HG03520 (cell line): ENCODE results near the gene PEX16.

Source experiments
- ATAC-seq: cut with Tn5 transposase; IDR thresholded peaks from one replicate; pipeline ENCODE4 v1.9.1; 2021; ENCODE audit warnings: mild to moderate bottlenecking, moderate library complexity; ENCODE audit not compliant: unreplicated experiment

Gene PEX16

DNA sequence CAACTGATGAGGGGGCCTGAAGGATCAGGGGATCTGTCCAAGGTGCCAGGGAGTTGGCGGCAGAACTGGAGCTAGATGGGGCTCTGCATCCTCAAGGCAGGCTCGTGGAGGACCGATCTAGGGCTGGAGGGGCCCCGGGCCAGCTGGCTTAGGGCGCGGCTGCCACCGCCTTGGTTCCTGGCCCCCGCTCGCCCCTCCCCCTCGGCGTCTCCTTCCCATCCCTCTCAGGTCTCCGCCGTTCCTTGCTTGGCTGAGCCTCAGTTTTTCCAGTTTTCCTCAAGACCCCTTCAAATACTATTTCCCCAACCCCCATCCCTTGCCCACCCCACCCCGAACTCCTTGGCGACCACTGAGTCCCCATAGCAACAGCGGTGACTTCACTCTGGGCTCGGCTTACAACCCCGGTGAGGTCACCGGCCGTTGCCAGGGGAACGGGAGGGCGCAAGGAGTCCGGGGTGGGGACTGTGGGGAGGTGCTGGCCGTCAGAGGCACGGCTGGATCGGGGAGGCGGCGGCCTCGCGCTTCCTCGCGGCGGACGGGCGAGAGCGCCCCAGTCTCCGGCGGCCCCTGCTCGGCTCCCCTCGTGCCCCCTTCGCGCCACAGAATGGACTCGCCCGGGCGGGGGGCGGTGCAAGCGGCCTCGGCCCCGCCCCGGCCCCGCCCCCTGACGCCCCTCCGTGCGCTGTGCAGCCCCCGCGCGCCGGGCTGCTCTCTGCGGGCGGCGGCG is 18.1 kb downstream of the PEX16 start:
- ATAC-seq: peak; percentile 71

DNA sequence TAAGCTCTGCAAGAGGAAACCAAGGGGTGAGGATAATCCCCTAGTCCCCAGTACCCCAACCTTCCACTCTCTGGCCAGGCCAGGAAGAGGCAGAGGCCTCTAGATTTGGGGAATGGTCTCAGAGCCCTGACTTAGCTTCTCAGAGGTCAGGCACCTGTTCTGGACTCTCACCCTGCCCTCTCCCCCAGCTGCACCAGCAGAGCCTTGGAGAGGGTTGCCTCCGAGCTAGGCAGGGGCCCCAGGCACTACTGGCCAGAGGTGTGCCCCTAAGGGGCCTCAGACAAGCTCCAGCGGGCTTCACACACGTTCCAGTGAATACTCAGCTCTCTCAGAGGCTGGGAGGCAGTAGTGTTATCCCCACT is 18.6 kb downstream of the PEX16 start:
- ATAC-seq: no peak

DNA sequence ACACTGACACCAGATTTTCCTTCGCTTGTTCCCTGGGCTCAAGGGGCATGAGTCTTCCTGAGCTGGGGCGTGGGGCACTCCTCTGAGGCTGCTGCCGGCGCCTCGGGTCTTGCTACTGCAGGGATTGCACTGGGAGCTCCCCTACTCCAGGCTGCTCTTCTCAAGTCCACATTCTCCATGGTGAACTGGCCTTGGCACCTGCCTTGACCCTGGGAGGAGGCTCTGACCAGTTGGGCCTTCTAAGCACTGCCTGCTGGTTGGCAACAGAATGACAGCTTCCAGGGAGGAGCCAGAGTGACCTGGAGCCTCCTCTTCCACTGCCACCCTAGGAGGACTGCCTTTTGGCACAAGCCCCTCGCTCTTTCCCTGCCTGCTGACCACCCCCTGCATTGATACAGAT is 20.1 kb downstream of the PEX16 start:
- ATAC-seq: no peak

DNA sequence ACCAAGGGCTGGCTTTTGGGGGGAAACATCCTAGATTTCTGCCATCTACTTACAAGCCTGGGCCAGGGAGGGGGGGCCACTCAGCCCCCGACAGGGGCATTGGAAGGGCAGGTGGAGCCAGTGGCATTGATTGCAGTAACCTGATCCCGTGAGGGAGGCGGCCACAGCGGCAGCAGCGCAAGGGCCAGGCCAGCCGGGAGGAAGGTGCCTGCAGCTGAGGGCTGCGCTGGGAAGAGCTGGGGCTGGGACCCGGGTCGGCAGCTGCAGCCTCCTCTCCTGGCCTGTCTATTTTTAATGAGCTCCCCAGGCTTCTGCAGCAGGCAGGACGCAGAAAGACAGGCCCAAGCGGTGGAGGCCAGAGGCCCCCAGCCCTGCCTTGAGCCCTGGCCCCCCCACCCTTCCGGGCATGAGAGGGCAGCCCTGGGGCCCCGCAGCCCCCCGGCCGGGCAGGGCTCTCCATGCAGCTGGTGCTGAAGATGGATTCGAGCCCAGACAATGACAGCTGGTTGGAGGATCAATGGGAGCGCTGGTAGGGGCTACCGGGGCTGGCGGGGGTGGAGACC is 21.2 kb downstream of the PEX16 start:
- no peak for ATAC-seq

DNA sequence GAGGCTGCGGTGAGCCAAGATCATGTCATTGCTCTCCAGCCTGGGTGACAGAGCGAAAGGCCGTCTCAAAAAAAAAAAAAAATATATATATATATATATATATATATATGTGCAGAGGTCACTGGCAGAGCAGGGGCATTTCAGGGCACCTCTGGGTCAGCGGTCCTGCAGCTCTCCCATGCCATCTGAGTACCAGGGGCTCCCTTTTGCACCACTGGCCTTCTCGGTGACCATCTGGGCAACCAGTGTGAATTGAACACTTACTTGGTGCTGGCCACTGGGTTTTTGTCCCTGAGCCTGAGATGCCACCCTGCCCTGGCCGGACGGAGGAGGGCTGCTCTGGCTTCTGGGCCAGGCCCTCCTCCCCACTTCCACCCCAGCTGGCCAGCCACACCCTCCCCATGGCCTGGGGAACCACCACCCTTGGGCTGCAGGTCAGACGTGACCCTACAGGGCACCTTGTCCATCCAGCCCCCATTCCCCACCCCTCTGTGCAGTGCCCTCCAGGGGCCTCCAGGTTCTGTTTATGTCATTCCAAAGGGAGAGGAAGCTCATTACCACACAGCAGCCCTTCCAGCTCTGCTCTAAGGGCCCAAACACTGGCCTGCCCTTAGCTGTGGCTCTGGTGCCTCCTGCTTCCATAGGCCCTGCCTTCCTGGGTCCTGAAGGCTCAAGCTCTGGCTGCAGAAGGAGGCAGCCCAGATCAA is 22.0 kb downstream of the PEX16 start:
- ATAC-seq: no peak

DNA sequence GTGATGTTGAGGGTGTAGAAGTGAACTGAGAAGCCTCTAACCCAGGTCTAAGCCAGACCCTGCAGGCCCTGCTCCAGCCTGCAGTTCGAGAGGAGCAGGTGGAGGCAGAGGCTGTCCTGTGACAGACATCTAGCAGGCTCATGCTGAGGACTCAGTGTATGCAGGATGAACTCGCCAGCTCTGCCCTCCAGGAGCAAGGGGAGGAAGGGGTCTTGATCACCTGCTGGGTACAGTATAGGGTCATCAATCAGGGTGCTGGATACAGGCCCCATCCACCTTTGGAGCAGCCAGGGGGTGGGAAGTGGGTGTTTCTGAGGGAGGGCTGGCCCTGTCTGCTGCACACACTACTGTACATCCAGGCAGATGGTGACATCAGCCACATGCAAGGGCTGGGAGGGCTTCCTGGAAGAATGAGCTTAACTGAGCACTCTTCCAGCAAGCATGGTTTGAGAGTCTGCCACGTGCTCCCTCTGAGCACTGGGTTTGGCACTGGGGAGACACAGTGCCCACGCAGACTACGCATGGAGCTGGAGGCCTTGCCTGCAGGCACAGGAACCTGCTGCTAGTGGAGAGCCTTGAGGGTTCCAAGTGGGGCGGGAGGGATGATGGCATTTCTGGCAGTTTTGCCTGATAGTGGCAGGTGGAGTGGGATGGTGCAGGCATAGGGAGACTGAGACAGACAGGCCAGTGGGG is 23.0 kb downstream of the PEX16 start:
- no peak for ATAC-seq

DNA sequence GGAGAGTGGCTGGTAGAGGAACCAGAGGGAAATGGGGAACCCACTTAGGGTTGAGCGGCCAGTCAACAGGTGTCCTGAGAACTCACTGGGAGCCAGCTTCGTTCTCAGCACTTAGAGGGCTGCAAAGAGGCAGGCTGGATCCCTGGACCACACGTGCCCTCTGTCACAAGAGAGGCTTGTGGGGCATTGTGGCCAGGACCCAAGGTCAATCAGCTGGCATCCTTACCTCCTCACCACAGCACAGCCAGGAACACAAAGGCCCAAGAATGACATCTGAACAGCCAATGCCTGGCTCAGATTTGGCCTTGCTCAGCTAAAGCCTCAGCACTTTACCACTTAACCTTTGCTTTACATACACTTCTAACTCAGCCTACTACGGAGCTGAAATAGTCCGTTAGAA is 24.8 kb downstream of the PEX16 start:
- no peak for ATAC-seq

DNA sequence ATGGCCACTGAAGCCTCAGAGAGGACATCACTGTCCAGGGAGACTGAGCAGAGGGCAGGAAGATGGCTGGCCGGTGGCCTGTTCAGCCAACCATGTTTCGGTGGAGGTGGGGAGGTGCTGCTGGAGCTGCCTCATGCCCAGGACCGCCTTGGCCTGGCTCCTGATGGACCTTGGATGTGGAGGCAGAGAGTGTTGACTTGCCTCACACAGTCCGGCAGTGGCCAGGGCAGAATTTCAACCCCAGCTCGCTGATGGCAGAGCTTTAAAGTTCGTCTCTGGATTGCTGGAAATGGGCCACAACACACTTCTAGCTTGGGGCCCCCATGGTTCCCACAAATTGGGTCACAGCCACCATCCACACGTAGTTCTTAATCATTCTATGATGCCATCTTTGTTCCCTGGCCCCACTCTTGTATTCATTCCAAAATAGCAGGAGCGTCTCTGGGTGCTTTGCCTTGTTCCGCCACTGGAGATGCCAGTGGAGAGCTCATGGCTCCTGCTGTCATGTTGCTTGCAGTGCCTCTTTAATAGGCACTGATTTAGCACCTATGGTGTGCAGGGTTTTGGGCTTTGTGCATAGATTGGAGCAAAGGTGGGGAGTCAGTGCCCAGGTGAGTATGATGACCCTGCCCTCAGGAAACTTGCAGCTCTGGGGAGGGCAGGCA is 26.7 kb downstream of the PEX16 start:
- no peak for ATAC-seq

DNA sequence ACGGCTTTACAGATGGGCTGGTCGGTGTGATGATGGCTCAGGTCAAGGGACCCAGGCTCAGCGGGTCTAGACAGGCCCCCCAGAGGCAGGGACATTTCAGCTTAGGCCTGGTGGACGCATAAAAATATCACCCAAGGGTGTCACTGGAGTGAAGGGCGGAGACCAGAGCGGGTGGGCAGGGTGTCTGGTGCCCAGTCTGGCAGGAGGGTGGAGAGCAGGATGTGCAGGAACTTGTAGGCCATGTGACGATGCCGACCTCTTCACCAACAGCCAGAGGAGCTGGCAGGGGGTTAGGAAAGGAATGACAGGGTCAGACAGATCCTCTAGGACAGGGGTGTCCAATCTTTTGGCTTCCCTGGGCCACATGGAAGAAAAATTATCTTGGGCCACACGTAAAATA is 27.7 kb downstream of the PEX16 start:
- ATAC-seq: no peak

DNA sequence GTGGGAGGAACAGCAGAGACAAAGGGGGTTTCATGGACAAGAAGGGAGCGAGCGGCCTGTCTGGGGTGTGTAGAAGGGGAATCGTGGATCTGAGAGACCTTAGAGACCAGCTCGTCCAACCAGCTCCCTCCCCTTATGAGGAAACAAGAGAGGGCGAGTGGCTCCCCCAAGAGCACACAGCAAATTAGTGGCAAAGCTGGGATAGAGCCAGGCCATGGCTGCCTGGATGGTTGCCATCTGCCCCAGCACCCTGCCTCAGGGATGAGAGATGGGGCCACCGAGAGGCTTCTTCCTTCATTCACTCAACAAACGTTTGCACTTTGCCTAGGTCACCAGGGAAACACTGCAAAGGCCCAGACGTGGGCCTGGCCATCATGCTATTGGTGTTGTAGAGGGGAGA is 28.1 kb downstream of the PEX16 start:
- no peak for ATAC-seq

DNA sequence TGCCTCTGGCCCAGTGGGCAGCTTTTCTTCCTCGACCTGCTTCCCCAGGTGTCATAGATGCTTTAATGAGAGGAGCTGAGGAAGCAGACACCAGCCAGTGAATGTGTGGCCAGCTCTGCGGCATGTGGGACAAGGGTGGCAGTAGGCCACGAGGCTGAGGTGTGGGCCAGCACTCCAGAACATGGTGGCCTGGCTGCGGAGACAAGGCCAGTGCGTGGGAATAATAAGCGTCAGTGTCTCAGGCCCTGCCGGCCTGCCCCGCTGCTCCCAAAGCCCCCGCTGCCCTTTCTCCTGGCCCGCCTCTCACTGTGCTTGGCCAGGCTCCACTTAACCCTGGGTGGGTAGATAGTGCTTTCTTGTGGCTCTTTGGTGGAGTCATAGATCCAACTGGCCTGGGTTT is 30.1 kb downstream of the PEX16 start:
- ATAC-seq: no peak

DNA sequence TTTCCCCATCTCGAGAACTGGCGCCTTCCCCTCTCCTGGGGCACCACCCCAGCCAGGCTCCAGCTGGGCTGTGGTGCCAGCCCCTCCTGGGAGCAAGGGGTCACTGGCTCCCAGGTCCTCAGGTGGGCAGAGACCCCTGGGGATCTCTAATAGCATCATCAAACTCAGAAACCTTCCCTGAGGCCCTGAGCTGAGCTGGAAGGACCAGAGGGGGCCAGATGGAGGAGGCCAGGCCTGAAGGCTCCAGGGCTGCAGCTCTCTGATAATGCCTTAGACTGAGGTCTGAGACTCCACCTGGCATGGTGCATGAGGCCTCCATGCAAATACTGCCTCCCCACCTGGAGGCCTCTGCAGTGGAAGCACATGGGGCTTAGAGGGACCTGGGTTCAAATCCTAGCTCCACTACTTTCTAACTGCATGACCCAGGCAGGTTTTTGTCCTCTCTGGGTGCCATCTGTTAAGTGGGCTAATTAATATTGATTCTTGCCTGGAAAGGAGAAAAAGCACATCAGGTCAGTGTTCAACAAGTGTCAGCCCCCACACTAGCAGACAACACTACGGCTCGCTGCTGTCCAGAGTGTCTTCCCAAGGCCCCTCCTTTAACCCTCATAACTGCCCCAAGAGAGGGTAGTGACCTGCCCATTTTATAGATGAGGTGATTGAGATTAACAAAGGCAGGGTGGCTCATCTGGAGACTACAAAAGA is 30.7 kb downstream of the PEX16 start:
- no peak for ATAC-seq

DNA sequence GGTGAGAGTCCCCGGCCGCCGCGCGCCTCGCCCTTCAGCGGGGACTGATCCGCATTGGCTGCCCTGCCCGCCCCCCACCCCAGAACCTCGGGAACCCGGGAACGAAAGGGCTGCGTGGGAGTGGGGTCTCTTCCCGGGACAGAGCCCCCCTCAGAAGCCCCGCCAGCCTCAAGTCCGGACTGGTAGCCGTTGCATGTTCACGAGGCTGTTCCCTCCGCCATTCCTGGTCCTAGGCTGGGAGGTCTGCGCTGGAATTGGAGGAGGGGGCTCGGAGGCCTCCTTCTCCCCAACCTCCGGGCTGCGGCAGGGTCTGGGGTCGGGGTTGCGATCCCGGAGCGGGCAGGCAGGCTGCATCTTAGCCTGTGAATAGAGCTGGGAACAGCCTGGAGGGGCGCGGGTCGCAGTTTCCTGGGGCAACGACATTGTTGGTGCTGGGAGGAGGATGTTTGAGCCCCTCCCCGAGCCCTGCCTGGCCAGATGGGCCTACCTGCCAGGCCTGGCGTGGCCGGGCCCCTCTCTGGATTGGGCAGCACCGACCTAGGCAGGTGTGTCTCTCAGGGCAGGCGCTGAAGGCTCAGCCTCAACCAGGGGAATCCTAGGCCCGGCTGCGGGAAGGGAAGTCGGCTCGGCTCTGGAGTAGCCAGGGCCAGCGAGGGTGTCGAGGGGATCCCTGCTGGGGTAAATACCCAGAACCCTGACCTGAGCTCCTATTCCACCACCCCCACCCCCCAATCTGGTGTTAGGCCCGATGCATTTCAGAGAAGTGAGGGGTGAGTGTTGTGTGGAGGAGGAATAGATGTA is 31.6 kb downstream of the PEX16 start:
- ATAC-seq: no peak

DNA sequence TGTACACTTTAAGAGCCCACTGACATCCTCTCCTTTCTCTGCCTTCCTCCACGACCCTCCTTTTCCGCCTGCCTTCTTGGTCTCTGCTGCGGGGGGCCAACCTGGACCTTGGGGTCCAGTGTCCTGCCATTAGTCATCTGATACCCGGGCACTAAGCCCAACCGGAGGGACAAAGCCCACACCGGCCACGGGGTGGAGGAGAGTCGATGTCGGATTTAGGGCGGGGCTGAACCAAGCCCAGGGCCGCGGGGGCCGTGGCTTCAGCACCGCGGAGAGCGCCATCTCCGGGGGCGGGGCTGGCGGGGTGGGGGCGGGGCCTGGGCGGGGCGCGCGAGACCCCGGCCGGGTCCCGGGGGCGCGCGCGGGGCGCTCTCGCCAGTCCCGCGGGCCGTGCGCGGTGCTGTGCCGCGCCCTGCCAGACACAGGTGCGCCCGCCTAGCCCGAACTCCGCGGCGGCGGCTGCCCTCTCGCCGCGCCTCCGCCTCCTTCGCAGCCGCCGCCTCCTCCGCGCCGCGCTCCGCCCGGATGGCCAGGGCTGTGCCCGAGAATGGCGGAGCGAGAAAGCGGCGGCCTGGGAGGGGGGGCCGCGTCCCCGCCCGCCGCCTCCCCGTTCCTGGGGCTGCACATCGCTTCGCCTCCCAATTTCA is 32.3 kb downstream of the PEX16 start, which contains the start of gene MAPK8IP1:
MAPK8IP1 (plus strand) TSS at position 378 of the 647 bp plus-strand sequence; CDS start at position 548, 170 bp downstream.
- peak; percentile 60 for ATAC-seq

DNA sequence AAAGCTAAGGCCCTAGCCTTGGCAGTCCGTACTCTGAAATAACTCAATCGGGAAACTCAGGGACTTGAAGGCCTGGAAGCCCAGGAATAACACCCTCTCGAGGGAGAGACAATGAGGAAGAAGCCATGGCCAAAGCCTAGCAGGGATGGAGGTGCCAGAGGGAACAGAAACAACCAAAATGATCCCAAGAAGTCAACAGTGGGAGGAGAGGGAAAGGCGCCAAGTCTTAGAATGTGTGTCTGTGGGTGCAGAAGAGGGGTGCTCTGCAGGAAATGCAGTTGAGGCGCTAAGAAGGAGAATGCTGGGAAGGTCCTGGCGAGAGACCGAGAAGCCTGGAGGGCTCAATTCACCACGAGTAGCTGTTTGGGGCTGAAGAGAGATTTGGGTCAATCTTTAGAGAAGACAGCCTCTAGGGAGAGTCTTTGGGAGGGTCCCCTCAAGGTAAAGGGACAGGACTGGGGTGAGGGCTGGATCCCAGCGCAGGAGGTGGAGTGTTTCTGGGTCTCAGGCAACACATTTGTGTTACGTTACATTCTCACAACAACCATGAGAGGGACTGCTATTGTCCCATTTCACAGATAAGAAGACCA is 33.0 kb downstream of the PEX16 start:
- ATAC-seq: no peak

DNA sequence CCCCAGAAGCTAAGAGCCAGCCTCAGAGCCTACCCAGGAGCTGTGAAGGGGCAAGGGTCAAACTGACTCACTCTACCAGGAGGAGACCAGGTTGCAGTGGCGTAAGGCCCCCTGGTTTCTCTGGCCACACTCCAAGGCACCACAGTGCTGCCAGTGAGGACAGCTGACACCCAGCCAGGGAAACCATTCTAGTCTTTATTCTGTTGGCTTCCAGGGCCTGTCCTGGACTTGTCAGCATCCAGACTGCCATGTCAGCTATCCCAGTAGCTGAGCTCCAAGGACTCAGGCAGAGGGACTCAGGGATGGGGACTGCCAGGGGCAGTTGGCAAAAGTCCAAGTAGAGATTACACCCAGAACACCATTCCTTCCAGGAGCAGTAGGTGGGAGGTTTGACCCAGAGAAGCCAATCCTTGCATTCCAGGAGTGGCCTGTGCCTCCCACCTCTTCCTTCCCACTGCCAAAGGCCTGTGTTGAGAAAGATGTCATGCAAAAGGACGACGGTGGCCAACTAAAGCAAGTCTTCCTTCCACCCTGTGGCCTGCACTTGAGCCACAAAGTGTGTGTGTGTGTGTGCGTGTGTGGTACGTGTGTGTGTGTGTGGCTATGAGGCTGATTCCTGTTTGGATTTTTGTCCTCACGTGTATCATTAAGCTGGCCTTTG is 35.8 kb downstream of the PEX16 start:
- no peak for ATAC-seq

DNA sequence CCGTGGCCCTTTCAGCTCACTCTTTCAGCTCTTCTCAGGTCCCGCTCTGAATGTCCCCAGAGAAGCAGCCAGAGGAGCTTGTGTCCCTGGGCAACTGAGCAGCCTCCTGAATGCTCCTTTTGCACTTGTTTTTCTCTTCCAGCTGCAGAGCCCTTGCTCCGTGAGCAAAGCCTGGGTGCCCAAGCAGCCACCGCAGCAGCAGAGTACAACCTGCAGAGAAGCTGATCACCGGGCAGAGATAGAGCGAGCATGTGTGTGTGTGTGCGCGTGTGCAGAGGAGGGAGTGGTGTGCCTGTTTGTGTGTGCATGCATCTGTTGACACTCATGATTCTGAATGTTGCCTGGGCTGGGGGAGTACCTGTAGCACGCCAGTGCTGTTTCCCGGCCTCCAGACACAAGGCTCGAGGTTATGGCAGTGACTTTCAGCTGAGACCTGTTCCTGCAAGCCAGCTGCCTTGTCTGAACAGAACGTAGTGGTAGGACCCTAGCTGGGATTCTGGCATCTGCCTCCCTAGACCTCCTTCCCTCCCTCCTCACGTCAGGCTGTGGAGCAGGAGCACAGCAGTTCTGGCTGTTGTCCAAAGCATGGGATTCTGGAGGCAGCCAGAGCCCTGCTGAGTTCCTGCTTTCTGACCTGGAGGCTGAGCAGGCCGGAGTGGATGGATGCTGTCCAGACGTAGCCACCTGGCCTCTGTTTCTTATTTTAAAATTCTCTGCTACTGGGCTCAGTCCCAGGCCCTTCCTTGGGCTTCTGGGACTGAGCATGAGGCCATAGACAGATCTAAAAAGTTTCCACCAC is 36.7 kb downstream of the PEX16 start:
- ATAC-seq: no peak
